DOHH2 (cell line): Measurements from ENCODE around the gene SDCBP2.

Source experiments
- CTCF ChIP-seq: fragments of 200-600 bp; sonication (generic); IDR thresholded peaks from one replicate; pipeline ENCODE4 v1.5.1; 2014; ENCODE audit warnings: antibody characterized with exemption, mild to moderate bottlenecking, low read depth, low read length; ENCODE audit not compliant: poor library complexity, severe bottlenecking
- EZH2phosphoT487 ChIP-seq: fragments of 200-600 bp; sonication (generic); IDR thresholded peaks from 2 replicates; pipeline ENCODE4 v1.6.1; 2017; ENCODE audit warnings: borderline replicate concordance, mild to moderate bottlenecking, antibody characterized with exemption, low read length, moderate library complexity, mixed read lengths

- TF ChIP-seq CTCF (no peak), EZH2phosphoT487 (no peak)
These were observed 43.0 kb upstream of the SDCBP2 start for GRCh38 chr20:1371830-1372539.
